Prostate gland (tissue), 2 donors: Measurements from ENCODE around the gene GABRG3.
"Not testable (repeated sequence)": the region's sequence is repeated elsewhere in the genome, so short reads cannot be mapped to it uniquely, and the experiment has no call there.

ENCODE experiments used
- POLR2A ChIP-seq: fragments of 450-650 bp; IDR thresholded peaks from one replicate; pipeline ENCODE4 v1.6.1; 2016; ENCODE audit warnings: antibody characterized with exemption, mild to moderate bottlenecking
- TF ChIP-seq, protein P1 (sequence below), 4 experiments: fragments of 200-600 bp in 2 of 4; fragments of 450-650 bp in 2 of 4; sonication (generic) in 2 of 4; IDR thresholded peaks; 1 replicate in 3 of 4; 2 replicates in 1 of 4; pipeline ENCODE4 v1.5.1; 2016 to 2019; ENCODE audit warnings: antibody characterized with exemption in 4 of 4, mild to moderate bottlenecking in 2 of 4, moderate library complexity in 2 of 4

GRCh38 chr15:27191515-27191914 lies 220.5 kb downstream of the GABRG3 start:
- not testable (repeated sequence) for TF ChIP-seq POLR2A
- TF ChIP-seq, protein P1, sequence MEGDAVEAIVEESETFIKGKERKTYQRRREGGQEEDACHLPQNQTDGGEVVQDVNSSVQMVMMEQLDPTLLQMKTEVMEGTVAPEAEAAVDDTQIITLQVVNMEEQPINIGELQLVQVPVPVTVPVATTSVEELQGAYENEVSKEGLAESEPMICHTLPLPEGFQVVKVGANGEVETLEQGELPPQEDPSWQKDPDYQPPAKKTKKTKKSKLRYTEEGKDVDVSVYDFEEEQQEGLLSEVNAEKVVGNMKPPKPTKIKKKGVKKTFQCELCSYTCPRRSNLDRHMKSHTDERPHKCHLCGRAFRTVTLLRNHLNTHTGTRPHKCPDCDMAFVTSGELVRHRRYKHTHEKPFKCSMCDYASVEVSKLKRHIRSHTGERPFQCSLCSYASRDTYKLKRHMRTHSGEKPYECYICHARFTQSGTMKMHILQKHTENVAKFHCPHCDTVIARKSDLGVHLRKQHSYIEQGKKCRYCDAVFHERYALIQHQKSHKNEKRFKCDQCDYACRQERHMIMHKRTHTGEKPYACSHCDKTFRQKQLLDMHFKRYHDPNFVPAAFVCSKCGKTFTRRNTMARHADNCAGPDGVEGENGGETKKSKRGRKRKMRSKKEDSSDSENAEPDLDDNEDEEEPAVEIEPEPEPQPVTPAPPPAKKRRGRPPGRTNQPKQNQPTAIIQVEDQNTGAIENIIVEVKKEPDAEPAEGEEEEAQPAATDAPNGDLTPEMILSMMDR (IDR thresholded peaks at IDR 0.05): not testable (repeated sequence)
